Stromal cell of bone marrow (primary cell): Measurements from ENCODE around the gene TINAG.

Source experiments
- DNase-seq: peaks from one replicate; pipeline ENCODE4 v3.0.0-alpha.2; 2012; ENCODE audit warnings: low read depth

TINAG gene

GRCh38 chr6:54308289-54308985, at the start of gene TINAG:
TINAG (plus strand) TSS chr6:54308441; CDS start chr6:54308551, 110 bp downstream.
- no peak for DNase-seq

- DNase-seq: no peak
Measured at GRCh38 chr6:54260025-54260424, 48.2 kb upstream of the TINAG start.

- no peak for DNase-seq
Measured at GRCh38 chr6:54262499-54262898, 45.7 kb upstream of the TINAG start.

- no peak for DNase-seq
Measured at GRCh38 chr6:54262971-54263370, 45.3 kb upstream of the TINAG start.

- DNase-seq: no peak
Measured at GRCh38 chr6:54264581-54265272, 43.5 kb upstream of the TINAG start.

- no peak for DNase-seq
Measured at GRCh38 chr6:54266400-54266923, 41.8 kb upstream of the TINAG start.

DNA sequence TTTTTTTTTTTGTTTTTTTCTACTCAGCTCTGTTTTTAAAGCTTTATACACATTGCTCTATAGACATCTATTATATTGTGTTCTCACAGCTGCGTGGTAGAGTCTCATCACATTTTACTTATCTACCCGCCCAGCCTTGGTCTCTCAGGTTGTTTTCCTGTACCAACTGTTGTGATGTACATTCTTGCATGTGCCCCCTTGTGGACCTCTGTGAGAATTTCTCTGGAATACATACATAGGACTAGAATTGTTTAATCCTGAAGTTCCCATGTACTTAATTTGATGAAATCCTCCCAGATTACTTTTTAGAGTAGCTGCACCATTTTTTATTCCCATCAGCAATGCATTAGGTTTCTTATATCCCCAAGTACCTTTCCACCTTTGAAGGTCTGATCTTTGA, 40.4 kb upstream of the TINAG start:
- no peak for DNase-seq

DNA sequence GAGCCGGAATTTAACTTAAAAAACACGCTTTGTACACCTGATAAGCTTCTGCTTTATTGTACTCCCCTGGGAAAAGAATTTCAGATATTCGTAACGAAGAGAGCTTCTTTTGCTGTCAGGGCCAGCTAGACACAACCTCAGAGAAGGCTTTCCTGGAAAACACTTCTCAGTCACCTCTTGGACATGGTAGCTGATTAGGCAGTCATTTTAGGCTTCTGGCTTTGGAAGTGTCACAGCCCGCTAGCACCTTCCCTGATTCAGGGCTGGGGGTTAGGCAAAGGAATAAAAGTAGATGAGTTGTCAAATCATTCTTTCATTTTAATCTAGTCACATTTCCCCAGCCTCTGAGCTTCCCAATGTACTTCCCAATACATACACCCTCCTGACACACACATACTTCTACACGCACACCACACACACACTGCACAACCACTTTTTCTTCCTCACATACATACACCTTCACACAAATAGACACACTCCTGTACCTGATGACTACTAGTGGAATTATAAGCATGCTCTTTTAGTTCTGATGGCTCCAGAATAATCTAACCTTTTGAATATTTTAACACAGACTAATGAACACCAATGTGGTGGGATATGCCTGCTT, 34.9 kb upstream of the TINAG start:
- no peak for DNase-seq

DNA sequence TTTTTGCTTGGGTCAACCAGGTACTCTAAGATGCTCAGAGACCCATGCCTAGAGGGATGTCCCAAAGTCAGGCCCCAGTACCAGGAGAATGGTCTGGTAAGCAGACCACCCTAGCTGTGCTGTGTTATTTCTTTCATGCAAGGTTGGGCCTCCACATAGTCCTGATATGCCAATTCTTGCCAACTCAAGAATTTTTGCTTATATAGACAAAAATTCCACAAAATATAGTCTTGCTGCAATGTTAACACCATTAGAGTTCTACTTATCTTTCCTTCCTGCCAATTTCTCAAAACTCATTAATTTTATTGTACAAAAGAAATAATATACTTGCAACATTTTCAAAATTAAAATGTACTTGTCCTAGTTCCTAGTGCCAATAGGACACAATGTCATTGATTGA, 33.9 kb upstream of the TINAG start:
- DNase-seq: no peak

DNA sequence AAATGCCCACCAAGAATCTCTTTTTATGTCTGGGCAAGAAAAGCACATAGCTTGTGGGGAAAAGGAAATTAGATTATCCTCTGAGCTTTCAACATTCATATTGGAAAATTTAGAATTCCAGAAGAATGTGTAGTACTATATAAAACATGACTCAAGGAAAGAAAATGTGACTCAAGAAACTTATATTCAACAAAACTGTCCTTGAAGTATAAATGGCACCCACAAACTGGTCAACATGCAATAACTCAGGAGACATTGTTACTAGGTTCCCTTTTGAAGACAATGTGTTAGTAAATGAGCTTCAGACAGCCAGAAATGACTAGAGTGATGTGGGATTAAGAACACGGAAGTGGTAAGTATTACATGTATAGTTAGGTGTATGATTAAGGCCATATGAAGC, 26.1 kb upstream of the TINAG start:
- peak; percentile 40 for DNase-seq

- DNase-seq: no peak
Measured at GRCh38 chr6:54284161-54284860, 23.9 kb upstream of the TINAG start.

DNA sequence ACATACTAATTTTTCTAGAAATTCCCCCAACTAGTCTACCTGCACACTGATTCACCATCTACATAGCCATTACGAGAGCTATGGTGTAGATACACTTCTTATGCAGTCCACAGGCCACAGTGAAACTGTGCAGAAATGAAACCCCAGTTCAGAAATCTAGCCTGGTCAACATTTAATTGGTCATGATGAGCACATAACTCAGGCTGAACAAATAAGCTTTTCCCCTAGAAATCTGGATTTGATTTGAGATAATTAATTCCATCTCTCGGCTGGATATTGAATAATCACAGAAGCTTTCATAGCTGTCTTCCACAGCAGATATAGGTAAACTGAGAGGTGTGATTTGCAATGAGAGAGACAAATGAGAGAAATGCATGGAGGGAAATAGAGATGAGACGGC, 22.6 kb upstream of the TINAG start:
- DNase-seq: no peak

DNA sequence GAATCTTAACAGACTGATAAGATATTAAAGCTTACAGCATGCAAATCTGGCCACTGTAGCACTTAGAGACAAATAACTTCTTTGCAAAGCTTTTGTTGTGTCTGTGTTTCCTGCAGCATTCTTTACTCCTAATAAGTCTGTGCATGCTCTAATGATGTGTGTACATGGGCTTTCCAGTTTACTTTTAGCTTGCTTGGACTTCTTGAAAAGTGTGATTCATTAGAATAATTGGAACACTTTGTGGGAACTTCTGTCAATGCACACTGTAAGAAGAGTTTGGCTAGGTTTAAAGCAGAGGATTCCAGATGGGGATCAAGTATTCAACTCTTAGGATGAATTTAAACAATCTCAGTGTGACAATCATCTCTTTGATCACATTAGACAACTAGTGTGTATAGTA, 22.1 kb upstream of the TINAG start:
- no peak for DNase-seq

GRCh38 chr6:54288474-54288873, 19.8 kb upstream of the TINAG start:
- no peak for DNase-seq

- no peak for DNase-seq
Measured at GRCh38 chr6:54289426-54289825, 18.8 kb upstream of the TINAG start.

DNA sequence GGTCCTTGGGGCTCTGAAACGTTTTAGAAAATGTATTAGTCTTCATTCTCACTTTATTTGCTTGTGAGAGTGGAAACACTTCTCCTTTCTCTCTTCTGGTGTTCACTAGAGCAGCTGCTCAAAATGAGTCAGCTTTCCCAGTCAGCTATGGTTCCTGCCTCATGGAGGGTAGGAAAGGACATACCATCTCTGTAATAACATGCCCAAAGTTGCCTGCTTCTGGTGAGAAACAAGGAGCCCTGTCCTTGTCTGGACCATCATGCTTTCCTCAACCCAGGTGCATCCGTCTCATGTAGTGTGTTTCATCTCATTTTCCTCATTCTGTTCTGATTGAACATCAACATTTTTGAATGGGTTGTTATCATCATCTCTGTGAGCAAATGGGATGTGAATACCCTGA, 17.1 kb upstream of the TINAG start:
- DNase-seq: peak; percentile 52

GRCh38 chr6:54291738-54292137, 16.5 kb upstream of the TINAG start:
- DNase-seq: no peak

- DNase-seq: no peak
Measured at GRCh38 chr6:54294965-54295532, 13.2 kb upstream of the TINAG start.

- no peak for DNase-seq
Measured at GRCh38 chr6:54299542-54300269, 8.5 kb upstream of the TINAG start.

DNA sequence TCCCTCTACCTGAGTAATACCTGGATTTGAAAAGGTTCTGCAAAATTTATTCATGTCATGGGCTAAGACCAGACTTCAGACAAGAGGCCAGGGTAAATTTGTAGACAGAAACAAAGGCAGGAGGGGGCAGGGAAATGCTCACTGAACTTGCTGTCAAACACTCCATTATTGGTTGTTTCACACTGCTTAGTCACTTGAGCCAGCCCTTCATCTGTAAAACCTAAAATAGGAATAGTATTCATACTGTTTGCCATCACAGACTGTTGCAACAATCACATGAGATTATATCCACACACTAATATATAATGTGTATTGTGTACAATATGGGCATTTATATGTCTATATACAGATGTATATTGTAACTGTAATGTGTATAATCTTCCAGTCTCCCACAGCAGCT, 6.5 kb upstream of the TINAG start:
- no peak for DNase-seq

- no peak for DNase-seq
Measured at GRCh38 chr6:54307439-54307910, 766 bp upstream of the TINAG start.

GRCh38 chr6:54308986-54309315, 710 bp downstream of the TINAG start:
- DNase-seq: no peak
